Gastroesophageal sphincter (tissue), 4 donors: Measurements from ENCODE around the gene LINC00632. TPM values are rescaled to one million over a fixed set of nuclear protein-coding genes. Genes with fewer than 3 reads are reported as not detected.
A peak's percentile ranks its signal among the peaks of the same experiment; 100 is the strongest.

Source experiments
- ATAC-seq: fragments of 150-250 bp; one replicate; pipeline ENCODE4 v1.9.1; 2016; ENCODE audit warnings: mild to moderate bottlenecking, moderate library complexity
- H3K27ac ChIP-seq, 4 donors: fragments of 200-600 bp; sonication (generic) in 3 of 4; 1 replicate in 3 of 4; 2 replicates in 1 of 4; pipeline ENCODE4 v1.5.1; 2016 to 2019
- H3K27me3 ChIP-seq: fragments of 200-600 bp; sonication (generic); one replicate; pipeline ENCODE4 v1.5.1; 2019
- H3K36me3 ChIP-seq, 2 donors: fragments of 200-600 bp; sonication (generic); one replicate each; pipeline ENCODE4 v1.5.1; 2019; ENCODE audit warnings: control low read depth in 1 of 2
- H3K4me1 ChIP-seq, 3 donors: fragments of 200-600 bp; sonication (generic); 1 replicate in 2 of 3; 2 replicates in 1 of 3; pipeline ENCODE4 v1.5.1; 2016 to 2019; ENCODE audit warnings: control low read depth in 2 of 3
- H3K4me3 ChIP-seq, 2 donors: fragments of 200-600 bp; sonication (generic); one replicate each; pipeline ENCODE4 v1.5.1; 2019; ENCODE audit warnings: mild to moderate bottlenecking in 1 of 2, moderate library complexity in 1 of 2
- H3K9me3 ChIP-seq, 3 donors: fragments of 200-600 bp; sonication (generic); one replicate each; pipeline ENCODE4 v1.5.1; 2017 to 2019; ENCODE audit warnings: control low read depth in 2 of 3
- EP300 ChIP-seq: sonication (generic); formaldehyde crosslinking; IDR thresholded peaks from one replicate; pipeline ENCODE4 v1.6.1; 2017; ENCODE audit warnings: antibody characterized with exemption, mild to moderate bottlenecking
- POLR2A ChIP-seq, 2 donors: fragments of 450-650 bp; IDR thresholded peaks; one replicate each; pipeline ENCODE4 v1.6.1; 2017; ENCODE audit warnings: antibody characterized with exemption in 2 of 2, mild to moderate bottlenecking in 2 of 2, moderate library complexity in 1 of 2
- POLR2AphosphoS5 ChIP-seq: sonication (generic); formaldehyde crosslinking; IDR thresholded peaks from one replicate; pipeline ENCODE4 v1.6.1; 2017; ENCODE audit warnings: antibody characterized with exemption
- WGBS, 2 donors: methylation state at CpG; one replicate each; pipeline ENCODE4 v1.1.5; 2018; ENCODE audit warnings: low coverage in 1 of 2; 5-methylcytosine and 5-hydroxymethylcytosine counted together
- total RNA-seq, 4 donors: library from RNA; depleted of rRNA; stranded (reverse); fragments of >200 nt; gene quantifications; one replicate each; pipeline ENCODE4 v1.1.0, GENCODE V29; 2016
- TF ChIP-seq, protein P1 (sequence below), 4 experiments: fragments of 200-600 bp in 2 of 4; fragments of 450-650 bp in 2 of 4; sonication (generic) in 1 of 4; IDR thresholded peaks; one replicate each; pipeline ENCODE4 v1.5.1; 2017 to 2019; ENCODE audit warnings: antibody characterized with exemption in 4 of 4, mild to moderate bottlenecking in 2 of 4, moderate library complexity in 2 of 4

LINC00632 gene
- total RNA-seq, 4 donors from 2014 or later, result 18.2 to 29.6 (median 21.2) TPM

- TF ChIP-seq EP300, result no peak
- no peak for TF ChIP-seq POLR2AphosphoS5
- TF ChIP-seq, protein P1, sequence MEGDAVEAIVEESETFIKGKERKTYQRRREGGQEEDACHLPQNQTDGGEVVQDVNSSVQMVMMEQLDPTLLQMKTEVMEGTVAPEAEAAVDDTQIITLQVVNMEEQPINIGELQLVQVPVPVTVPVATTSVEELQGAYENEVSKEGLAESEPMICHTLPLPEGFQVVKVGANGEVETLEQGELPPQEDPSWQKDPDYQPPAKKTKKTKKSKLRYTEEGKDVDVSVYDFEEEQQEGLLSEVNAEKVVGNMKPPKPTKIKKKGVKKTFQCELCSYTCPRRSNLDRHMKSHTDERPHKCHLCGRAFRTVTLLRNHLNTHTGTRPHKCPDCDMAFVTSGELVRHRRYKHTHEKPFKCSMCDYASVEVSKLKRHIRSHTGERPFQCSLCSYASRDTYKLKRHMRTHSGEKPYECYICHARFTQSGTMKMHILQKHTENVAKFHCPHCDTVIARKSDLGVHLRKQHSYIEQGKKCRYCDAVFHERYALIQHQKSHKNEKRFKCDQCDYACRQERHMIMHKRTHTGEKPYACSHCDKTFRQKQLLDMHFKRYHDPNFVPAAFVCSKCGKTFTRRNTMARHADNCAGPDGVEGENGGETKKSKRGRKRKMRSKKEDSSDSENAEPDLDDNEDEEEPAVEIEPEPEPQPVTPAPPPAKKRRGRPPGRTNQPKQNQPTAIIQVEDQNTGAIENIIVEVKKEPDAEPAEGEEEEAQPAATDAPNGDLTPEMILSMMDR (IDR thresholded peaks at IDR 0.05), result peak in 1 of 4 experiments; percentile 20
- Histone ChIP-seq H3K27ac (no peak overlapping the region), H3K4me3 (no peak overlapping the region), H3K36me3 (no peaks in the 10 kb centered on the region), H3K4me1 (no peaks in the 10 kb centered on the region), H3K9me3 (no peaks in the 10 kb centered on the region), H3K27me3 (no peaks in the 10 kb centered on the region)
- 40 to 61% methylated on average over 1 to 2 of the region's 3 CpGs for WGBS, 2 donors
- ATAC-seq, result no peak
Measured at GRCh38 chrX:140697618-140698017, 11.9 kb upstream of the LINC00632 start.

- Histone ChIP-seq H3K27me3 (no peaks in the 10 kb centered on the region), H3K4me1 (no peaks in the 10 kb centered on the region), H3K4me3 (no peak overlapping the region), H3K36me3 (no peaks in the 10 kb centered on the region), H3K9me3 (no peaks in the 10 kb centered on the region), H3K27ac (no peak overlapping the region)
- WGBS, 2 donors, result 7 to 29% methylated on average over 7 to 9 of the region's 9 CpGs
- TF ChIP-seq, protein P1 (IDR thresholded peaks at IDR 0.05), result peak in 3 of 4 experiments; percentile 5 to 48 (median 7)
- TF ChIP-seq POLR2AphosphoS5, result no peak
- ATAC-seq, result no peak
Measured at GRCh38 chrX:140701480-140701879, 8.1 kb upstream of the LINC00632 start.

DNA sequence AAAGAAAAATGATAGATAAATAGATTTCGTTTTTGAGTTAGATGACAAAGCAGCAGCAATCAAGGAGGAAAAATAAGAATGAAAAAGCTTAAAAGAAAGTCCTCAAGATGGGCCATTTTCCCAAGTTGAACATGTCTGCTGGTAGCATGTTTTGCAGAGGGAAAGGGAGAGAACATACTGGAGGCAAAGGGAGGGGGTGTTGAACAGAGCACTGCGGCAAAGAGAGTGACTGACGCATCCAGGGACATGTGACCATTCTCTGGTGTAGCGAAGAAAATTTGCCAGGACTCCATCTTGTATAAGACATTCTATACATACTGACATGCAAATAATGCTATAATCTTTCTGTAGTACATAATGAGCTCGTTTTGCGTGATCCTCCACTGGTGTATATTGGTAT is 1.2 kb downstream of the LINC00632 start:
- ATAC-seq, result no peak
- Histone ChIP-seq H3K27ac (no peak overlapping the region), H3K4me3 (peak overlapping the region in 1 of 2 donors; percentile 10), H3K27me3 (no peaks in the 10 kb centered on the region), H3K4me1 (peaks cover 0 to 5% (median 0%) of the 10 kb centered on the region in 3 donors), H3K36me3 (no peaks in the 10 kb centered on the region), H3K9me3 (no peaks in the 10 kb centered on the region)
- TF ChIP-seq POLR2A (IDR thresholded peaks at IDR 0.05) (no peak), POLR2AphosphoS5 (no peak), EP300 (no peak)
- TF ChIP-seq, protein P1 (IDR thresholded peaks at IDR 0.05), result no peak
- WGBS, 2 donors, result 29 to 58% methylated on average over 6 of the region's 6 CpGs

- Histone ChIP-seq H3K36me3 (no peaks in the 10 kb centered on the region), H3K27ac (no peak overlapping the region), H3K27me3 (no peaks in the 10 kb centered on the region), H3K4me3 (no peak overlapping the region), H3K9me3 (no peaks in the 10 kb centered on the region), H3K4me1 (peaks cover 0 to 5% (median 0%) of the 10 kb centered on the region in 3 donors)
- no peak for ATAC-seq
- 81 to 83% methylated on average over 4 of the region's 4 CpGs for WGBS, 2 donors
- TF ChIP-seq POLR2A (IDR thresholded peaks at IDR 0.05) (no peak), EP300 (no peak), POLR2AphosphoS5 (no peak)
Measured at GRCh38 chrX:140711894-140712293, 2.3 kb downstream of the LINC00632 start.

DNA sequence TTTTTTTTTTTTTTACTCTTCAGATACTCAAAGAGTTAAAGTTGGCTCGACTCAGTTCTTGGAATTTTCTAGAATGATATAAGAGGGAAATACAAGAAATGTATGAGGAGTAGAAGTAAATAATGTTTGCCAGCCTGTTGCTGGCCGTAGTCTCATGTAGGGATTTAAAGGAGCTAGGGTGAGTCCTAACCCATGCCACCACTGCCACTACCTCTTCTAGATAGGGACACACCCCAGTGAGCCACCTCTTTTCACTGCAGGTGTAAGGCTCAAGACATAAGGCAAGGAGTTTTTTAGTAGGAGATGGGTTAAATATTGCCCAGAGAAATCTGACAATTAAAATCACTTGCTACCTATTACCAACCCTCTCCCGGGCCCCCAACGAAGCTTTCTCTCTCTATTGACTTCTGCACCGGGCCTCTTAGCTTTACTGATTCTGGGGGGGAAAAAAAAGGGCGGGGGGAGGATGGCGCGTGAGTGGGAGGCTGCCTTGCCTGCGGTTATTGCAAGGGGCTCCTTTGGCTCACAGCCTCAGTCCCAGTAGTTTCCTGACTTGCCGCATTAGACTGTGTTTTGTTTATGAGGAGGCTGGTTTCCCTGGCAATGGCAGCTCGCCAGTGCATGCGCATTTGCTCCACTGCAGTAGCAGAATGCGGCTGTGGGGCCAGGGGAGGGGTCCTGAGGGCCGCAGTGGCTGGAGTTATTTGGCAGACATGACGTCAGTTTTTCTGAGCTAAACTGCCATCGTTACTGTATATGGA is 3.0 kb downstream of the LINC00632 start:
- H3K4me3 ChIP-seq, result peak overlapping the region; percentile 32 to 40

GRCh38 chrX:140713174-140713539 is 3.6 kb downstream of the LINC00632 start:
- Histone ChIP-seq H3K27me3 (no peaks in the 10 kb centered on the region), H3K4me1 (peaks cover 0 to 5% (median 0%) of the 10 kb centered on the region in 3 donors), H3K27ac (peak overlapping the region in 1 of 4 donors; percentile 52), H3K9me3 (no peaks in the 10 kb centered on the region), H3K36me3 (no peaks in the 10 kb centered on the region), H3K4me3 (peak overlapping the region; percentile 32 to 40)
- peak; percentile 10 for ATAC-seq
- WGBS, 2 donors, result 11% methylated on average over 3 of the region's 6 CpGs; no CpG with 5 or more reads in 1 of the 2 donors
- TF ChIP-seq POLR2A (IDR thresholded peaks at IDR 0.05) (no peak), EP300 (no peak), POLR2AphosphoS5 (no peak)
- TF ChIP-seq, protein P1 (IDR thresholded peaks at IDR 0.05), result no peak

More for the DNA sequence above, 3.0 kb downstream of the LINC00632 start:
- TF ChIP-seq EP300 (no peak), POLR2A (IDR thresholded peaks at IDR 0.05) (no peak)
- peak; percentile 10 for ATAC-seq
- Histone ChIP-seq H3K36me3 (no peaks in the 10 kb centered on the region), H3K4me1 (peaks cover 0 to 5% (median 0%) of the 10 kb centered on the region in 3 donors), H3K27ac (peak overlapping the region in 1 of 4 donors; percentile 52), H3K9me3 (no peaks in the 10 kb centered on the region), H3K27me3 (no peaks in the 10 kb centered on the region)
- WGBS, 2 donors, result 4 to 31% methylated on average over 4 to 9 of the region's 16 CpGs
